Endometrial microvascular endothelial cells (primary cell): Measurements from ENCODE around the gene CNNM1. TPM values are rescaled to one million over a fixed set of nuclear protein-coding genes. Genes with fewer than 3 reads are reported as not detected.

Experiments
- in situ Hi-C: cut with HindIII; loops from 2 replicates; pipeline ENCODE4 v1.10.0; 2017; ENCODE audit warnings: low sequenced_read_pairs, low pct_unique_long_range_greater_than_20kb; ENCODE audit errors: inconsistent ontology term
- total RNA-seq: library from RNA; depleted of rRNA; stranded (reverse); fragments of >200 nt; gene quantifications from one replicate; pipeline ENCODE4 v1.2.3, GENCODE V29; 2015; ENCODE audit errors: inconsistent ontology term

Gene CNNM1
- not detected for total RNA-seq

- in situ Hi-C loops: no loop called here
Measured at GRCh38 chr10:99329304-99329553, at the start of gene CNNM1. Gene CNNM1, plus strand, starts transcription at chr10:99329356. Its CDS starts 32 bp downstream, at chr10:99329388.

GRCh38 chr10:99279626-99280111 is 49.5 kb upstream of the CNNM1 start:
- in situ Hi-C loops: no loop called here

- in situ Hi-C loops: no loop called here
Measured at GRCh38 chr10:99280472-99280871, 48.7 kb upstream of the CNNM1 start.

GRCh38 chr10:99285881-99286280 is 43.3 kb upstream of the CNNM1 start:
- in situ Hi-C loops: no loop called here

- in situ Hi-C loops: no loop called here
Measured at GRCh38 chr10:99290306-99290705, 38.9 kb upstream of the CNNM1 start.

- in situ Hi-C loops: no loop called here
Measured at GRCh38 chr10:99292159-99292558, 37.0 kb upstream of the CNNM1 start.

GRCh38 chr10:99296605-99297004 is 32.6 kb upstream of the CNNM1 start:
- in situ Hi-C loops: no loop called here

GRCh38 chr10:99297033-99297432 is 32.1 kb upstream of the CNNM1 start:
- in situ Hi-C loops: no loop called here

- in situ Hi-C loops: no loop called here
Measured at GRCh38 chr10:99303899-99304861, 25.0 kb upstream of the CNNM1 start.

GRCh38 chr10:99304862-99305229 is 24.3 kb upstream of the CNNM1 start:
- in situ Hi-C loops: no loop called here

GRCh38 chr10:99312501-99312900 is 16.7 kb upstream of the CNNM1 start:
- in situ Hi-C loops: no loop called here

- in situ Hi-C loops: no loop called here
Measured at GRCh38 chr10:99315853-99316252, 13.3 kb upstream of the CNNM1 start.

GRCh38 chr10:99316374-99316773 is 12.8 kb upstream of the CNNM1 start:
- in situ Hi-C loops: no loop called here

- in situ Hi-C loops: no loop called here
Measured at GRCh38 chr10:99318048-99318447, 11.1 kb upstream of the CNNM1 start.

GRCh38 chr10:99318475-99318874 is 10.7 kb upstream of the CNNM1 start:
- in situ Hi-C loops: no loop called here

GRCh38 chr10:99325281-99325680 is 3.9 kb upstream of the CNNM1 start:
- in situ Hi-C loops: no loop called here

GRCh38 chr10:99326871-99327270 is 2.3 kb upstream of the CNNM1 start:
- in situ Hi-C loops: no loop called here

GRCh38 chr10:99328579-99329303 is 415 bp upstream of the CNNM1 start:
- in situ Hi-C loops: no loop called here

GRCh38 chr10:99329554-99330346 is 594 bp downstream of the CNNM1 start:
- in situ Hi-C loops: no loop called here
